Activated CD4-positive, alpha-beta T cell treated with anti-CD3 and anti-CD28 coated beads, Interleukin-2, amount 50 U/mL, for 24 hours (primary cell): ENCODE results near the gene PSMB3.

ENCODE experiments used
- DNase-seq, 2 donors: peaks; one replicate each; pipeline ENCODE4 v3.0.0-alpha.2; 2020; ENCODE audit warnings: low read depth in 1 of 2, low spot score in 1 of 2

PSMB3 gene

GRCh38 chr17:38752308-38753070, at the start of gene PSMB3:
PSMB3 (plus strand) TSS chr17:38752741; CDS start chr17:38752827, 86 bp downstream.
- peak; percentile 89 to 98 for DNase-seq

- peak in 1 of 2 donors; percentile 29 for DNase-seq
These were observed 49.4 kb upstream of the PSMB3 start for GRCh38 chr17:38702916-38703741.

GRCh38 chr17:38703742-38704605, 48.6 kb upstream of the PSMB3 start:
- peak; percentile 74 to 86 for DNase-seq

GRCh38 chr17:38704606-38705522, 47.7 kb upstream of the PSMB3 start, which contains the start of gene MLLT6:
MLLT6 (plus strand) TSS chr17:38705273; CDS start chr17:38705633, 360 bp downstream.
- peak; percentile 60 to 66 for DNase-seq

GRCh38 chr17:38705523-38705802, 47.1 kb upstream of the PSMB3 start:
- no peak for DNase-seq

- DNase-seq = no peak
These were observed 46.6 kb upstream of the PSMB3 start for GRCh38 chr17:38705803-38706504.

- DNase-seq = no peak
These were observed 45.9 kb upstream of the PSMB3 start for GRCh38 chr17:38706505-38707216.

GRCh38 chr17:38707678-38708351, 44.7 kb upstream of the PSMB3 start:
- DNase-seq = no peak

GRCh38 chr17:38709104-38709820, 43.3 kb upstream of the PSMB3 start:
- DNase-seq = no peak

GRCh38 chr17:38709864-38710603, 42.5 kb upstream of the PSMB3 start:
- DNase-seq = no peak

GRCh38 chr17:38710604-38710962, 42.0 kb upstream of the PSMB3 start:
- no peak for DNase-seq

- no peak for DNase-seq
These were observed 41.6 kb upstream of the PSMB3 start for GRCh38 chr17:38710985-38711384.

- DNase-seq = no peak
These were observed 40.6 kb upstream of the PSMB3 start for GRCh38 chr17:38711792-38712571.

- DNase-seq = no peak
These were observed 39.9 kb upstream of the PSMB3 start for GRCh38 chr17:38712593-38712992.

- DNase-seq = no peak
These were observed 39.0 kb upstream of the PSMB3 start for GRCh38 chr17:38713456-38714075.
